ENCODE data around the gene HS6ST2. TPM values are rescaled to one million over a fixed set of nuclear protein-coding genes. Genes with fewer than 3 reads are reported as not detected.

Gene HS6ST2
- total and polyA plus RNA-seq, 4 experiments from 2014 or later: not detected

DNA sequence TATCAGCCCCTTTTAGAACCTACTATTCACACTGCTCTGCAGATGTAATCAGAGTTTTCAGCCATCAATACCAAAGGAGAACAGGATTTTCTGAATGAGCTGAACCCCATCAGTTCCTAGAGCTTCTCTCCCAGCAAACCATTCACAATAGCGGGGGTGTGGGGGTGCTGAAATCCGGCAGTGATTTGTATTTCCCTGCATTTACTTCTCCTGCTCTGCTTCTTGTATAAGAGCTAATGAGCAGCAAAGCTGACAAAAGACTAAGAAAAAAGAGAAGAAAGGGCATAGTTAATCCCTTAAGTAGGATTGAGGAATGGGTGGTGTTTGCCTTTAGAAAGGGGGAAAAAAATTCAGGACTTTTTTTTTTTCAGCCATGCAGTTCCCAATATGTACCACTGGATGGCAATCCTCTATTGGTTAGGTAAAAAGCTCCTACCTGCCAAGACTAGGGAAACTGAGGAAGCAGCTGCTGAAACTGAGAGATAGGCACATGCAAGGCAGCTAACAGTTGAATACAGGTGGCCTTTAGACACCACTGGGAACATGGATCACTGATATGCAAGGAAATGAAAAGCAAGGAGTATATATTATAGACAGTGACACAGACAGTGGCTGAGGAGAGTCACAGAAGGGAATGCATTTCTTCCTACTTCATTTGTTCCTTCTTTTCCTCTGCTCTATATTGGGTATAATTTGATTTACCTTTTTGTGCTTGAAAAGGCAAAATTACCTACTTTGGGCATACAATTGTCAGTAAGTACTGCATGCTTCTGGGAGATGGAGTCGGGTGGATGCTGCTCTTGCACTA, 217.9 kb downstream of the HS6ST2 start:
- Mint-ChIP-seq H3K27ac (no peak overlapping the region), H3K4me3 (no peak overlapping the region), H3K4me1 (peaks cover 13 to 41% (median 23%) of the 10 kb centered on the region in 4 donors), H3K9me3 (no peaks in the 10 kb centered on the region), H3K27me3 (no peaks in the 10 kb centered on the region), H3K36me3 (no peaks in the 10 kb centered on the region)
- intact Hi-C loops (cut with micrococcal nuclease): no loop called here
- POLR2A ChIA-PET (ENCODE audit: partially characterized antibody): no interaction called here
- Histone ChIP-seq H3K27me3 (ENCODE audit: insufficient read depth, low read length) (no peaks in the 10 kb centered on the region), H3K27ac (ENCODE audit: low read depth, low read length) (no peak overlapping the region), H3K4me3 (ENCODE audit: low read length in 2 of 2) (no peak overlapping the region), H3K4me1 (ENCODE audit: insufficient read depth, low read length) (peaks cover 16% of the 10 kb centered on the region), H3K36me3 (ENCODE audit: insufficient read depth, low read length) (no peaks in the 10 kb centered on the region), H3K9me3 (ENCODE audit: control insufficient read depth in 1 of 2, low read length in 2 of 2) (no peaks in the 10 kb centered on the region)
- CTCF ChIA-PET (ENCODE audit: partially characterized antibody): interaction anchor here (0.7 to 1.2 kb wide), 2 partner anchors 8 to 10 kb away, joined by 3 read pairs; no protein-coding TSS in a partner anchor
- no peak for DNase-seq

GRCh38 chrX:132738951-132739350, 219.5 kb downstream of the HS6ST2 start:
- Mint-ChIP-seq H3K4me1 (peaks cover 12 to 41% (median 23%) of the 10 kb centered on the region in 4 donors), H3K27ac (no peak overlapping the region), H3K36me3 (no peaks in the 10 kb centered on the region), H3K9me3 (no peaks in the 10 kb centered on the region), H3K27me3 (no peaks in the 10 kb centered on the region), H3K4me3 (no peak overlapping the region)
- Histone ChIP-seq H3K27ac (ENCODE audit: low read depth, low read length) (no peak overlapping the region), H3K9me3 (ENCODE audit: control insufficient read depth in 1 of 2, low read length in 2 of 2) (no peaks in the 10 kb centered on the region), H3K4me1 (ENCODE audit: insufficient read depth, low read length) (peaks cover 16% of the 10 kb centered on the region), H3K27me3 (ENCODE audit: insufficient read depth, low read length) (no peaks in the 10 kb centered on the region), H3K4me3 (ENCODE audit: low read length in 2 of 2) (no peak overlapping the region), H3K36me3 (ENCODE audit: insufficient read depth, low read length) (no peaks in the 10 kb centered on the region)
- POLR2A ChIA-PET (ENCODE audit: partially characterized antibody): no interaction called here
- no peak for DNase-seq
- CTCF ChIA-PET (ENCODE audit: partially characterized antibody): interaction anchor here (1.1 kb wide), 1 partner anchor 8 kb away, joined by 3 read pairs; no protein-coding TSS in a partner anchor
- intact Hi-C loops (cut with micrococcal nuclease): no loop called here

- Histone ChIP-seq H3K4me1 (ENCODE audit: insufficient read depth, low read length) (peaks cover 16% of the 10 kb centered on the region), H3K27me3 (ENCODE audit: insufficient read depth, low read length) (no peaks in the 10 kb centered on the region), H3K9me3 (ENCODE audit: control insufficient read depth in 1 of 2, low read length in 2 of 2) (no peaks in the 10 kb centered on the region), H3K36me3 (ENCODE audit: insufficient read depth, low read length) (no peaks in the 10 kb centered on the region), H3K27ac (ENCODE audit: low read depth, low read length) (no peak overlapping the region), H3K4me3 (ENCODE audit: low read length in 2 of 2) (no peak overlapping the region)
- peak overlapping the region in 4 of 8 donors; percentile 4 to 62 (median 44) for H3K4me3 Mint-ChIP-seq
- intact Hi-C loops (cut with micrococcal nuclease): no loop called here
- no peaks in the 10 kb centered on the region for H3K36me3 Mint-ChIP-seq
- H3K27ac Mint-ChIP-seq: peak overlapping the region in 4 of 7 donors; percentile 20 to 57 (median 48)
- peak in 4 of 5 donors; percentile 1 to 11 (median 4) for DNase-seq
- H3K27me3 Mint-ChIP-seq: no peaks in the 10 kb centered on the region
- ChIA-PET CTCF (ENCODE audit: partially characterized antibody) (interaction anchor here (1.1 kb wide), 1 partner anchor 10 kb away, joined by 3 read pairs; no protein-coding TSS in a partner anchor), POLR2A (ENCODE audit: partially characterized antibody) (no interaction called here)
- no peaks in the 10 kb centered on the region for H3K9me3 Mint-ChIP-seq
- peaks cover 10 to 39% (median 22%) of the 10 kb centered on the region in 4 donors for H3K4me1 Mint-ChIP-seq
Measured at GRCh38 chrX:132737743-132738142, 220.7 kb downstream of the HS6ST2 start.

DNA sequence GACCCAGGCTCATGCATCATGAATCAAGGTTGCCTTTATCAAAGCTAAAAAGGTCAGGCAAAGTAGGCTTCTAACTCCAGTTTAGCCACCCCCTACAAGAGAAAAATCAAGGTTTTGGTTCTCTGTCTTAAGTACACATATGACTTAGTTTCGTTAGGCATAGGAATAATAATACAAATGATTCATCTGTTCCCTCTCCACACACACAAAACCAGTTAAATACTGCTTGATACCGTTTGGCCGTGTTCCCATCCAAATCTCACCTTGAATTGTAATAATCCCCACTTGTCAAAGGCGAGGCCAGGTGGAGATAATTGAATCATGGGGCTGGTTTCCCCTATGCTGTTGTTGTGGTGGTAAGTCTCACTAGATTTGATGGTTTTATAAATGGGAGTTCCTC, 226.2 kb downstream of the HS6ST2 start:
- Mint-ChIP-seq H3K4me1 (peaks cover 2 to 11% (median 7%) of the 10 kb centered on the region in 4 donors), H3K9me3 (no peaks in the 10 kb centered on the region), H3K36me3 (no peaks in the 10 kb centered on the region), H3K27ac (no peak overlapping the region), H3K4me3 (no peak overlapping the region), H3K27me3 (no peaks in the 10 kb centered on the region)
- Histone ChIP-seq H3K4me3 (ENCODE audit: low read length in 2 of 2) (no peak overlapping the region), H3K27me3 (ENCODE audit: insufficient read depth, low read length) (no peaks in the 10 kb centered on the region), H3K27ac (ENCODE audit: low read depth, low read length) (no peak overlapping the region), H3K36me3 (ENCODE audit: insufficient read depth, low read length) (no peaks in the 10 kb centered on the region), H3K9me3 (ENCODE audit: control insufficient read depth in 1 of 2, low read length in 2 of 2) (no peaks in the 10 kb centered on the region), H3K4me1 (ENCODE audit: insufficient read depth, low read length) (peaks cover 3% of the 10 kb centered on the region)
- POLR2A ChIA-PET (ENCODE audit: partially characterized antibody): no interaction called here
- DNase-seq: no peak
- CTCF ChIA-PET (ENCODE audit: partially characterized antibody): interaction anchor here (0.8 kb wide), 1 partner anchor 8 kb away, joined by 3 read pairs; no protein-coding TSS in a partner anchor
- intact Hi-C loops (cut with micrococcal nuclease): no loop called here

DNA sequence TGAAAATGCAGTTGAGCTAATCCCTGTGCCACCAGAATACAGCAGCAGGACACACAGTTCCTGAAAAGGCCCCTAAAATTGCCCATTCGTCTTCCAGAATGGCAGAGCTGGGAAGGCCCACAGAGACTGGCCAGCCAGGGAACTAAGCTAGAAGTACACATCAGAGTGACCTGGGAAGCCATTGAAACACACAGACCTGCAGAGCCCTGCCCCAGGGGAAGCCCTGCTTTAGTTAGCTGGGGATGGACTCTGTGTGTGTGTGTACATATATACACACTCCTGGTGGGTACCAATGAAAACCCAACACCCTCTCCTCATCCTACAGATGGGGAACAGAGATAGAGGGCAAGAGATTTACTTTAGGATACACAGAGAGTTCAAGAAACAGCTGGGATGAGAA, 227.7 kb downstream of the HS6ST2 start:
- DNase-seq: no peak
- Mint-ChIP-seq H3K27me3 (no peaks in the 10 kb centered on the region), H3K4me1 (no peaks in the 10 kb centered on the region), H3K27ac (no peak overlapping the region), H3K4me3 (no peak overlapping the region), H3K36me3 (no peaks in the 10 kb centered on the region), H3K9me3 (no peaks in the 10 kb centered on the region)
- Histone ChIP-seq H3K9me3 (ENCODE audit: control insufficient read depth in 1 of 2, low read length in 2 of 2) (no peaks in the 10 kb centered on the region), H3K27me3 (ENCODE audit: insufficient read depth, low read length) (no peaks in the 10 kb centered on the region), H3K4me1 (ENCODE audit: insufficient read depth, low read length) (no peaks in the 10 kb centered on the region), H3K36me3 (ENCODE audit: insufficient read depth, low read length) (no peaks in the 10 kb centered on the region), H3K27ac (ENCODE audit: low read depth, low read length) (no peak overlapping the region), H3K4me3 (ENCODE audit: low read length in 2 of 2) (no peak overlapping the region)
- ChIA-PET CTCF (ENCODE audit: partially characterized antibody) (no interaction called here), POLR2A (ENCODE audit: partially characterized antibody) (no interaction called here)
- intact Hi-C loops (cut with micrococcal nuclease): no loop called here

DNA sequence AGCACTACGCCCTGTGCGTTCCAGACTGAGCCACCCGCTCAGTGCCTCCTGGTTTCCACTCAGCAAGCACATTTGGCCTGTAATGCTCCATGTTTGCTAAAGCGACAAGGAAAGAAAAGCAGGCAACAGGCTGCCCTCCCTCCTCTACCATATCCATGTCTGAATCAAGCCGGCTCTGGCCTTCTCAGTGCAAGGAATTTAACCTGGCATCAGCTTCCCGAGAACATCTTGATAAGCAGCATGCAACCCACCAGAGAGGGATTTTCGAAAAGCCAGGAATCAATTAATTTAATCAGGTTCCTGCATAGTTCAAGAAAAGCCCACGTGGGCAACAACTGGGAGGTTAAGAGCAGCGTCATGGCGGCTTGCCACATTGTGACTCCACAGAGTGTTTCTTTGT, 228.2 kb downstream of the HS6ST2 start:
- H3K36me3 ChIP-seq (ENCODE audit: insufficient read depth, low read length): no peaks in the 10 kb centered on the region
- DNase-seq: no peak
- no peaks in the 10 kb centered on the region for H3K27me3 ChIP-seq (ENCODE audit: insufficient read depth, low read length)
- H3K4me1 ChIP-seq (ENCODE audit: insufficient read depth, low read length): no peaks in the 10 kb centered on the region
- Mint-ChIP-seq H3K27ac (no peak overlapping the region), H3K36me3 (no peaks in the 10 kb centered on the region), H3K4me3 (no peak overlapping the region), H3K27me3 (no peaks in the 10 kb centered on the region), H3K4me1 (no peaks in the 10 kb centered on the region), H3K9me3 (no peaks in the 10 kb centered on the region)
- no peak overlapping the region for H3K4me3 ChIP-seq (ENCODE audit: low read length in 2 of 2)
- intact Hi-C loops (cut with micrococcal nuclease): no loop called here
- H3K9me3 ChIP-seq (ENCODE audit: control insufficient read depth in 1 of 2, low read length in 2 of 2): no peaks in the 10 kb centered on the region
- ChIA-PET POLR2A (ENCODE audit: partially characterized antibody) (no interaction called here), CTCF (ENCODE audit: partially characterized antibody) (no interaction called here)
- no peak overlapping the region for H3K27ac ChIP-seq (ENCODE audit: low read depth, low read length)

- no peak for DNase-seq
- no peak overlapping the region for H3K27ac ChIP-seq (ENCODE audit: low read depth, low read length)
- Mint-ChIP-seq H3K36me3 (no peaks in the 10 kb centered on the region), H3K4me3 (no peak overlapping the region), H3K9me3 (no peaks in the 10 kb centered on the region), H3K27me3 (no peaks in the 10 kb centered on the region), H3K27ac (no peak overlapping the region), H3K4me1 (no peaks in the 10 kb centered on the region)
- ChIA-PET POLR2A (ENCODE audit: partially characterized antibody) (no interaction called here), CTCF (ENCODE audit: partially characterized antibody) (no interaction called here)
- no peaks in the 10 kb centered on the region for H3K36me3 ChIP-seq (ENCODE audit: insufficient read depth, low read length)
- H3K4me1 ChIP-seq (ENCODE audit: insufficient read depth, low read length): no peaks in the 10 kb centered on the region
- no peaks in the 10 kb centered on the region for H3K9me3 ChIP-seq (ENCODE audit: control insufficient read depth in 1 of 2, low read length in 2 of 2)
- H3K27me3 ChIP-seq (ENCODE audit: insufficient read depth, low read length): no peaks in the 10 kb centered on the region
- H3K4me3 ChIP-seq (ENCODE audit: low read length in 2 of 2): no peak overlapping the region
- intact Hi-C loops (cut with micrococcal nuclease): no loop called here
Measured at GRCh38 chrX:132728296-132728695, 230.1 kb downstream of the HS6ST2 start.

Measured in CD4-positive, alpha-beta memory T cell (primary cell).